HG02973 (cell line): Measurements from ENCODE around the gene AHNAK2.

ENCODE experiments used
- ATAC-seq: cut with Tn5 transposase; IDR thresholded peaks from one replicate; pipeline ENCODE4 v1.9.1; 2021; ENCODE audit warnings: moderate library complexity; ENCODE audit not compliant: unreplicated experiment

Gene AHNAK2

DNA sequence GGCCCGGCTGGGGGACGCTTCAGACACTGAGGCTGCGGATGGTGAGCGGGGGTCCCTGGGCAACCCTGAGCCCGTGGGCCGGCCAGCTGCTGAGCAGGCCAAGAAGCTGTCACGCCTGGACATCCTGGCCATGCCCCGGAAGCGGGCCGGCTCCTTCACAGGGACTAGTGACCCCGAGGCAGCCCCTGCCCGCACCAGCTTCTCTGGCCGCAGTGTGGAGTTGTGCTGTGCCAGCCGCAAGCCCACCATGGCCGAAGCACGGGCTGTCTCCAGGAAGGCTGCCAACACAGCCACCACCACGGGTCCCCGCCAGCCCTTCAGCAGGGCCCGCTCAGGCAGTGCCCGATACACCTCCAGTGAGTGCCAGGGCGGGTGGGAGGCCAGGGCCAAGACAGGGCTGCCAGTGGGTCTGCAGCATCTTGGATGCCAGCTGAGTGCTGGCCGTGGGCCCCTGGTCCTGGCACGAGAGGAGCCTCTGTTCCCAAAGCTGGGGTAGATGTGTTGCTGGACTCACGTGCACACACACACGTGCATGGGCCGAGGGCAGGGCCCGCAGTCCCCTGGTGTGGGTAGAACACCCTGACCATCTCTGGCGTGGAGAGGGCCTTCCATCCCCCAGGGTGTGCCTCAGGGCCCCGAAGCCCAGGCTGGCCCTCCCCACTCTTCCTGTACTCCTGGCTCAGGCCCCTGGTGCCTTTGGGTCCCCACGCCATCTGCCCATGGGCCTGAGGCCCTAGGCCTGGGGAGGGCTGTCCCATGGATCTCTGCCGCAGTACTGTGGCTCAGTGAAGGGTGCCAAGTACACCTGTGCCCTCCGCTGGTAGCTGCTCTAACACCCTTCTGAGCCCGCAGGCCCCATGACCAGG is 90.3 kb downstream of the AHNAK2 start:
- ATAC-seq = no peak
